Smooth muscle cell (in vitro differentiated cells): ENCODE results near the gene CD40. TPM values are rescaled to one million over a fixed set of nuclear protein-coding genes. Genes with fewer than 3 reads are reported as not detected.

Source experiments
- DNase-seq: peaks from one replicate; lab custom pipeline; 2025; ENCODE audit not compliant: unreplicated experiment; lab: John Stamatoyannopoulos, UW
- H2AFZ ChIP-seq: fragments of 200-600 bp; sonication (generic); 2 replicates; pipeline ENCODE4 v1.6.0; 2016; ENCODE audit warnings: antibody characterized with exemption, low read depth, mild to moderate bottlenecking
- H3F3A ChIP-seq: fragments of 200-600 bp; sonication (generic); 2 replicates; pipeline ENCODE4 v1.6.0; 2017; ENCODE audit warnings: antibody characterized with exemption, low read depth
- H3K27ac ChIP-seq: fragments of 200-600 bp; sonication (generic); 2 replicates; pipeline ENCODE4 v1.5.1; 2016; ENCODE audit warnings: low read depth, mild to moderate bottlenecking
- H3K27me3 ChIP-seq: fragments of 200-600 bp; sonication (generic); 2 replicates; pipeline ENCODE4 v1.6.1; 2016; ENCODE audit warnings: low read depth, mild to moderate bottlenecking
- H3K36me3 ChIP-seq: fragments of 200-600 bp; sonication (generic); 2 replicates; pipeline ENCODE4 v1.5.1; 2016; ENCODE audit warnings: low read depth
- H3K4me1 ChIP-seq: fragments of 200-600 bp; sonication (generic); 2 replicates; pipeline ENCODE4 v1.5.1; 2016; ENCODE audit warnings: low read depth
- H3K4me2 ChIP-seq: fragments of 200-600 bp; sonication (generic); 2 replicates; pipeline ENCODE4 v1.6.0; 2016; ENCODE audit warnings: mild to moderate bottlenecking
- H3K4me3 ChIP-seq: fragments of 200-600 bp; sonication (generic); 2 replicates; pipeline ENCODE4 v1.5.1; 2016; ENCODE audit warnings: mild to moderate bottlenecking
- H3K79me2 ChIP-seq: fragments of 200-600 bp; sonication (generic); 2 replicates; pipeline ENCODE4 v1.6.0; 2016; ENCODE audit warnings: low read depth, mild to moderate bottlenecking
- H3K9ac ChIP-seq: fragments of 200-600 bp; sonication (generic); 2 replicates; pipeline ENCODE4 v1.6.0; 2016; ENCODE audit warnings: low read depth
- H3K9me3 ChIP-seq: fragments of 200-600 bp; sonication (generic); replicated peaks from 2 replicates; pipeline ENCODE4 v1.5.1; 2016; ENCODE audit warnings: low read depth
- H4K20me1 ChIP-seq: fragments of 200-600 bp; sonication (generic); 2 replicates; pipeline ENCODE4 v1.6.0; 2016; ENCODE audit warnings: low read depth
- WGBS: methylation state at CpG from one replicate; pipeline ENCODE4 v1.1.7; 2016; ENCODE audit warnings: low lambda C conversion rate; 5-methylcytosine and 5-hydroxymethylcytosine counted together
- polyA plus RNA-seq: library from polyadenylated mRNA; unstranded; fragments of >200 nt; fragmentation: Nextera tagmentation; extraction: Ambion mirVana; gene quantifications from 2 replicates; pipeline ENCODE4 v1.2.1, GENCODE V29; 2016
- total RNA-seq: library from RNA; depleted of rRNA; stranded (reverse); fragments of >200 nt; gene quantifications from 2 replicates; pipeline ENCODE4 v1.2.3, GENCODE V29; 2014
- TF ChIP-seq, protein P1 (sequence below): fragments of 200-600 bp; sonication (generic); IDR thresholded peaks from 2 replicates; pipeline ENCODE4 v1.5.1; 2017; ENCODE audit warnings: borderline replicate concordance, mild to moderate bottlenecking, antibody characterized with exemption; ENCODE audit not compliant: insufficient read depth, poor library complexity, severe bottlenecking

Gene CD40
- total and polyA plus RNA-seq, 2 experiments from 2014 or later: 13.8 to 27.4 TPM

GRCh38 chr20:46112430-46113112 is 5.5 kb upstream of the CD40 start:
- no peaks in the 10 kb centered on the region for H3K9me3 ChIP-seq
- WGBS: 49% methylated on average over 10 of the region's 10 CpGs

GRCh38 chr20:46113113-46113470 is 5.0 kb upstream of the CD40 start:
- no peaks in the 10 kb centered on the region for H3K79me2 ChIP-seq
- H4K20me1 ChIP-seq: no peaks in the 10 kb centered on the region
- WGBS: 86% methylated on average over 3 of the region's 3 CpGs
- H3K9me3 ChIP-seq: no peaks in the 10 kb centered on the region
- peaks cover 4% of the 10 kb centered on the region for H3K4me1 ChIP-seq
- DNase-seq: no peak
- H2AFZ ChIP-seq: no peak overlapping the region
- H3F3A ChIP-seq: no peaks in the 10 kb centered on the region
- H3K27ac ChIP-seq: no peak overlapping the region
- H3K36me3 ChIP-seq: no peaks in the 10 kb centered on the region
- TF ChIP-seq, protein P1, sequence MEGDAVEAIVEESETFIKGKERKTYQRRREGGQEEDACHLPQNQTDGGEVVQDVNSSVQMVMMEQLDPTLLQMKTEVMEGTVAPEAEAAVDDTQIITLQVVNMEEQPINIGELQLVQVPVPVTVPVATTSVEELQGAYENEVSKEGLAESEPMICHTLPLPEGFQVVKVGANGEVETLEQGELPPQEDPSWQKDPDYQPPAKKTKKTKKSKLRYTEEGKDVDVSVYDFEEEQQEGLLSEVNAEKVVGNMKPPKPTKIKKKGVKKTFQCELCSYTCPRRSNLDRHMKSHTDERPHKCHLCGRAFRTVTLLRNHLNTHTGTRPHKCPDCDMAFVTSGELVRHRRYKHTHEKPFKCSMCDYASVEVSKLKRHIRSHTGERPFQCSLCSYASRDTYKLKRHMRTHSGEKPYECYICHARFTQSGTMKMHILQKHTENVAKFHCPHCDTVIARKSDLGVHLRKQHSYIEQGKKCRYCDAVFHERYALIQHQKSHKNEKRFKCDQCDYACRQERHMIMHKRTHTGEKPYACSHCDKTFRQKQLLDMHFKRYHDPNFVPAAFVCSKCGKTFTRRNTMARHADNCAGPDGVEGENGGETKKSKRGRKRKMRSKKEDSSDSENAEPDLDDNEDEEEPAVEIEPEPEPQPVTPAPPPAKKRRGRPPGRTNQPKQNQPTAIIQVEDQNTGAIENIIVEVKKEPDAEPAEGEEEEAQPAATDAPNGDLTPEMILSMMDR: no peak
- no peak overlapping the region for H3K9ac ChIP-seq
- no peak overlapping the region for H3K4me2 ChIP-seq
- peaks cover 44% of the 10 kb centered on the region for H3K27me3 ChIP-seq
- no peak overlapping the region for H3K4me3 ChIP-seq

More at GRCh38 chr20:46112430-46113112, 5.5 kb upstream of the CD40 start:
- TF ChIP-seq, protein P1: no peak
- peaks cover 4% of the 10 kb centered on the region for H3K4me1 ChIP-seq
- no peak overlapping the region for H3K4me2 ChIP-seq
- no peaks in the 10 kb centered on the region for H4K20me1 ChIP-seq
- H2AFZ ChIP-seq: no peak overlapping the region
- no peak overlapping the region for H3K27ac ChIP-seq
- H3K4me3 ChIP-seq: no peak overlapping the region
- peaks cover 50% of the 10 kb centered on the region for H3K27me3 ChIP-seq
- H3F3A ChIP-seq: no peaks in the 10 kb centered on the region
- H3K79me2 ChIP-seq: no peaks in the 10 kb centered on the region
- H3K9ac ChIP-seq: no peak overlapping the region
- no peak for DNase-seq
- H3K36me3 ChIP-seq: no peaks in the 10 kb centered on the region

GRCh38 chr20:46114449-46114848 is 3.7 kb upstream of the CD40 start:
- Histone ChIP-seq H3K79me2 (no peaks in the 10 kb centered on the region), H3K4me1 (peaks cover 4% of the 10 kb centered on the region), H3K9me3 (no peaks in the 10 kb centered on the region), H3K36me3 (no peaks in the 10 kb centered on the region), H2AFZ (no peak overlapping the region), H3K4me3 (no peak overlapping the region), H3K27ac (no peak overlapping the region), H3K27me3 (peaks cover 31% of the 10 kb centered on the region), H3K4me2 (no peak overlapping the region), H3K9ac (no peak overlapping the region), H4K20me1 (no peaks in the 10 kb centered on the region), H3F3A (no peaks in the 10 kb centered on the region)
- WGBS: 86% methylated on average over 2 of the region's 2 CpGs
- no peak for DNase-seq
- TF ChIP-seq, protein P1: no peak

GRCh38 chr20:46118481-46119020 is 437 bp downstream of the CD40 start:
- Histone ChIP-seq H3F3A (peaks cover 5% of the 10 kb centered on the region), H3K79me2 (no peaks in the 10 kb centered on the region), H3K9me3 (no peaks in the 10 kb centered on the region), H3K27ac (no peak overlapping the region), H3K27me3 (no peaks in the 10 kb centered on the region), H3K4me3 (peak overlapping the region; percentile 53), H2AFZ (peak overlapping the region; percentile 95), H3K4me2 (peak overlapping the region; percentile 90), H3K4me1 (no peaks in the 10 kb centered on the region), H3K36me3 (no peaks in the 10 kb centered on the region), H3K9ac (no peak overlapping the region), H4K20me1 (peaks cover 6% of the 10 kb centered on the region)
- no peak for DNase-seq
- TF ChIP-seq, protein P1: no peak
- 41% methylated on average over 10 of the region's 15 CpGs for WGBS
